K562 (cell line): ENCODE results near the gene PKHD1. TPM values are rescaled to one million over a fixed set of nuclear protein-coding genes. Genes with fewer than 3 reads are reported as not detected.

Experiments used
- ATAC-seq: fragments of 200-7000 bp; cut with Tn5 transposase; 3 replicates; pipeline ENCODE4 v1.9.1; 2020; ENCODE audit warnings: moderate library complexity
- BruUV-seq: library from RNA; stranded (reverse); fragments of 400-500 nt; replicated peaks from 2 replicates; lab custom pipeline; 2021; lab: Mats Ljungman, UMichigan
- CTCF ChIA-PET: fragments of 300-600 bp; formaldehyde crosslinking; extraction: SDS; loops from one replicate; lab custom pipeline; 2021; ENCODE audit warnings: low intra/inter-chr PET ratio; lab: Yijun Ruan, JAX
- POLR2A ChIA-PET: fragments of 300-600, 350-650 bp; sonication (Branson Sonifier 250); formaldehyde crosslinking; extraction: SDS; loops from one replicate; lab custom pipeline; 2021; ENCODE audit warnings: antibody characterized with exemption, inconsistent platforms; lab: Yijun Ruan, JAX
- DNase-seq, 4 experiments: peaks; one replicate each; pipeline versions ENCODE4 v3.0.0 to v3.0.0-alpha.2; 2011 to 2018; ENCODE audit warnings: low spot score in 3 of 4, mixed read lengths in 3 of 4; ENCODE audit errors: extremely low read depth in 1 of 4
- FAIRE-seq: peaks from 2 replicates; lab custom pipeline; 2011; peaks lifted over from hg19 to GRCh38; lab: Jason Lieb, UNC
- H2AFZ ChIP-seq: 2 replicates; pipeline ENCODE4 v1.6.0; 2011; ENCODE audit warnings: low read depth, low read length, control low read depth, inconsistent platforms
- H3K27ac ChIP-seq: fragments of 200-600 bp; 3 replicates; pipeline ENCODE4 v1.8.0; 2011; ENCODE audit warnings: low read depth, mild to moderate bottlenecking, control low read depth, inconsistent platforms, low read length, moderate library complexity, mixed read lengths; ENCODE audit errors: extremely low read depth
- H3K27me3 ChIP-seq, 2 experiments: fragments of 300-600 bp in 1 of 2; 2 replicates in 1 of 2; 3 replicates in 1 of 2; pipeline versions ENCODE4 v1.6.0 to v1.8.0; 2011; ENCODE audit warnings: inconsistent platforms in 2 of 2, low read length in 2 of 2, mild to moderate bottlenecking in 1 of 2, mixed read lengths in 1 of 2, moderate library complexity in 1 of 2; ENCODE audit not compliant: control insufficient read depth in 2 of 2, insufficient read depth in 2 of 2
- H3K36me3 ChIP-seq: fragments of 300-600 bp; 3 replicates; pipeline ENCODE4 v1.8.0; 2011; ENCODE audit warnings: mild to moderate bottlenecking, low read length, inconsistent platforms; ENCODE audit not compliant: control insufficient read depth, insufficient read depth
- H3K4me1 ChIP-seq, 2 experiments: fragments of 200-600 bp in 1 of 2; replicated peaks in 1 of 2; 2 replicates in 1 of 2; 3 replicates in 1 of 2; pipeline versions ENCODE4 v1.5.1 to v1.8.0; 2011; ENCODE audit warnings: inconsistent platforms in 2 of 2, low read length in 2 of 2, mild to moderate bottlenecking in 1 of 2, mixed read lengths in 1 of 2, moderate library complexity in 1 of 2; ENCODE audit not compliant: control insufficient read depth in 2 of 2, insufficient read depth in 2 of 2
- H3K4me2 ChIP-seq: 2 replicates; pipeline ENCODE4 v1.6.1; 2011; ENCODE audit warnings: low read length, control low read depth, inconsistent platforms, mixed read lengths; ENCODE audit not compliant: insufficient read depth
- H3K4me3 ChIP-seq: fragments of 200-600 bp; sonication (generic), shearing (Covaris generic); 2 replicates; pipeline ENCODE4 v1.5.1; 2016; ENCODE audit warnings: control low read depth, inconsistent platforms
- H3K79me2 ChIP-seq: fragments of 200-600 bp; 3 replicates; pipeline ENCODE4 v1.8.0; 2011; ENCODE audit warnings: low read length, inconsistent platforms; ENCODE audit not compliant: control insufficient read depth, insufficient read depth
- H3K9ac ChIP-seq, 2 experiments: 2 replicates each; pipeline versions ENCODE4 v1.6.0 to v1.6.1; 2011; ENCODE audit warnings: low read depth in 2 of 2, low read length in 2 of 2, control low read depth in 1 of 2, inconsistent platforms in 1 of 2, mild to moderate bottlenecking in 1 of 2, mixed read lengths in 1 of 2; ENCODE audit not compliant: insufficient read depth in 1 of 2
- H3K9me1 ChIP-seq: one replicate; pipeline ENCODE4 v1.6.0; 2011; ENCODE audit warnings: inconsistent platforms, mild to moderate bottlenecking, low read length, moderate library complexity; ENCODE audit not compliant: control insufficient read depth, insufficient read depth
- H3K9me3 ChIP-seq: replicated peaks from 2 replicates; pipeline ENCODE4 v1.5.1; 2011; ENCODE audit warnings: low read depth, low read length, inconsistent platforms; ENCODE audit not compliant: control insufficient read depth, insufficient read depth
- H4K20me1 ChIP-seq: replicated peaks from 2 replicates; pipeline ENCODE4 v1.6.1; 2011; ENCODE audit warnings: low read length, inconsistent platforms, mixed read lengths; ENCODE audit not compliant: control insufficient read depth, insufficient read depth
- ARID3B ChIP-seq: fragments of 250-450 bp; sonication (Bioruptor Pico); IDR thresholded peaks from 2 replicates; pipeline ENCODE4 v1.4.0; 2020; ENCODE audit warnings: borderline replicate concordance
- CBFA2T3 ChIP-seq: fragments of 450-650 bp; IDR thresholded peaks from 2 replicates; pipeline ENCODE4 v1.6.1; 2017
- ETV1 ChIP-seq: fragments of 450-650 bp; conservative IDR thresholded peaks from 2 replicates; pipeline ENCODE4 v1.6.1; 2016; ENCODE audit warnings: missing genetic modification characterization, control low read depth, low read depth, missing compliant biosample characterization
- KDM4B ChIP-seq, 2 experiments: fragments of 450-650 bp in 1 of 2; sonication (generic) in 1 of 2; IDR thresholded peaks; 2 replicates each; pipeline ENCODE4 v1.6.1; 2016 to 2017; ENCODE audit warnings: borderline replicate concordance in 2 of 2, antibody characterized with exemption in 1 of 2, low read depth in 1 of 2, mild to moderate bottlenecking in 1 of 2
- MIER1 ChIP-seq: fragments of 450-650 bp; IDR thresholded peaks from 2 replicates; pipeline ENCODE4 v1.6.1; 2016; ENCODE audit warnings: antibody characterized with exemption, mild to moderate bottlenecking, low read depth
- NR3C1 ChIP-seq: sonication (generic); formaldehyde crosslinking; IDR thresholded peaks from 2 replicates; pipeline ENCODE4 v1.8.1; 2022; ENCODE audit warnings: missing genetic modification reagents
- RAD51 ChIP-seq: fragments of 450-650 bp; IDR thresholded peaks from 2 replicates; pipeline ENCODE4 v1.7.1; 2016; ENCODE audit warnings: low read depth, mild to moderate bottlenecking, borderline replicate concordance
- RBBP5 ChIP-seq: fragments of 200-600 bp; sonication (generic); IDR thresholded peaks from 2 replicates; pipeline ENCODE4 v1.6.1; 2012; ENCODE audit warnings: borderline replicate concordance, mild to moderate bottlenecking, low read length, control low read depth, inconsistent platforms; ENCODE audit not compliant: insufficient read depth, poor library complexity, severe bottlenecking
- SMC3 ChIP-seq: conservative IDR thresholded peaks from 2 replicates; pipeline ENCODE4 v1.6.1; 2011; ENCODE audit warnings: low read depth, low read length, improper control_type of control experiment; ENCODE audit not compliant: insufficient read depth
- SOX6 ChIP-seq: fragments of 450-650 bp; IDR thresholded peaks from 2 replicates; pipeline ENCODE4 v1.6.1; 2014; ENCODE audit warnings: mild to moderate bottlenecking
- TAL1 ChIP-seq: fragments of 450-650 bp; IDR thresholded peaks from 2 replicates; pipeline ENCODE4 v1.6.1; 2016; ENCODE audit warnings: mild to moderate bottlenecking
- XRCC5 ChIP-seq: fragments of 200-400 bp; formaldehyde crosslinking; IDR thresholded peaks from 2 replicates; pipeline ENCODE4 v1.6.1; 2017; ENCODE audit warnings: low read depth, mild to moderate bottlenecking, low read length
- in situ Hi-C: fragments of 300-500 bp; cut with MboI; formaldehyde crosslinking; loops from 4 replicates; pipeline ENCODE4 v1.15.0; 2018; ENCODE audit warnings: inconsistent platforms, mixed read lengths
- intact Hi-C: fragments of 100-400 bp; cut with micrococcal nuclease; formaldehyde crosslinking; loops from 2 replicates; pipeline ENCODE4 v1.14.2; 2022
- polyA plus RNA-seq, 8 experiments: library from polyadenylated mRNA; depleted of rRNA in 4 of 8; stranded (reverse) in 5 of 8; unstranded in 3 of 8; fragments of >200 nt; fragmentation: Nextera tagmentation in 2 of 8; fragmentation: Illumina TruSeq in 1 of 8; extraction: Ambion mirVana in 2 of 8; extraction: Trizol in 1 of 8; gene quantifications; 2 replicates each; pipeline versions ENCODE4 v1.2.1 to v1.2.3, GENCODE V29; 2011 to 2014; ENCODE audit warnings: inconsistent platforms in 1 of 8, missing spikeins in 1 of 8
- total RNA-seq, 7 experiments: library from RNA; depleted of rRNA in 6 of 7; stranded (reverse); fragments of >200 nt in 6 of 7; fragmentation: Illumina TruSeq in 2 of 7; extraction: Trizol in 2 of 7; gene quantifications; 2 replicates each; pipeline versions ENCODE4 v1.2.1 to v1.2.3, GENCODE V29; 2011 to 2021; ENCODE audit warnings: low replicate concordance in 1 of 7
- TF ChIP-seq, protein P1 (sequence below): sonication (generic); formaldehyde crosslinking; IDR thresholded peaks from 2 replicates; pipeline ENCODE4 v1.8.0; 2022; ENCODE audit warnings: mild to moderate bottlenecking, missing genetic modification reagents
- TF ChIP-seq, protein P2 (sequence below): fragments of 250-450 bp; sonication (Bioruptor Pico); IDR thresholded peaks from 2 replicates; pipeline ENCODE4 v1.5.0; 2022; ENCODE audit warnings: mild to moderate bottlenecking

PKHD1 gene
- total and polyA plus RNA-seq, 9 of the 15 experiments (the other 6 are each of a cell fraction or from before 2014, with no cell fraction given), result 0.01 to 0.04 (median 0.01) TPM; not detected in 6

DNA sequence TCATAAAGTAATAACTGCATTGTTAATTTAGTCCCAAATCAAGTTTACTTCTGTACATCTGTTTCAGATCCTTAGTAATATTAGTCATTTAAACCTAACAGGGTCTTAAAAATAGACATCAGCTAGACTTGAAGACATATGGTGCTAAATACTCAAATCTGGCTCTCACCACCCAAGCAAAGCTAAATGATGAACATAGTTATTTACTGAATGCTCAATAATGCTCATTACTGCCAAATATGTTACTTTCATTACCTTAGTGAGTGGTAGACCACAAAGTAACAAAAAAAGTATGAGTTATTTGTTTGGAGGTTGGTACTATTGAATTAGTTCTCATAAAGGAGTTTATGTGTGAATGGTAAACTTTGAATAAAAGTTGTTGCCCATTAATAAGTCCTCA, 502.1 kb downstream of the PKHD1 start:
- intact Hi-C loops, result no loop called here
- no peaks in the 10 kb centered on the region for H3K36me3 ChIP-seq
- no peak overlapping the region for H3K4me3 ChIP-seq
- CTCF ChIA-PET, result no interaction called here
- H3K9me1 ChIP-seq, result no peaks in the 10 kb centered on the region
- H2AFZ ChIP-seq, result no peak overlapping the region
- no peak for ATAC-seq
- no peaks in the 10 kb centered on the region for H3K9me3 ChIP-seq
- no peak overlapping the region for H3K4me2 ChIP-seq
- no peaks in the 10 kb centered on the region for H4K20me1 ChIP-seq
- no peak overlapping the region for H3K27ac ChIP-seq
- POLR2A ChIA-PET, result no interaction called here
- H3K4me1 ChIP-seq, result no peaks in the 10 kb centered on the region
- DNase-seq, result no peak
- in situ Hi-C loops, result no loop called here
- H3K79me2 ChIP-seq, result no peaks in the 10 kb centered on the region
- FAIRE-seq, result no peak
- no peak overlapping the region for H3K9ac ChIP-seq
- no TSS peak for BruUV-seq
- TF ChIP-seq ETV1 (tag) (no peak), CBFA2T3 (no peak), KDM4B (IDR thresholded peaks at IDR 0.05; ENCODE audit: borderline replicate concordance in 2 of 2, low read depth in 1 of 2) (no peak), XRCC5 (no peak), MIER1 (no peak), SMC3 (no peak), RAD51 (no peak), TAL1 (no peak), NR3C1 (CRISPR knock-in tag) (no peak), SOX6 (no peak), ARID3B (CRISPR knock-in tag) (no peak), RBBP5 (no peak)
- TF ChIP-seq, protein P1, sequence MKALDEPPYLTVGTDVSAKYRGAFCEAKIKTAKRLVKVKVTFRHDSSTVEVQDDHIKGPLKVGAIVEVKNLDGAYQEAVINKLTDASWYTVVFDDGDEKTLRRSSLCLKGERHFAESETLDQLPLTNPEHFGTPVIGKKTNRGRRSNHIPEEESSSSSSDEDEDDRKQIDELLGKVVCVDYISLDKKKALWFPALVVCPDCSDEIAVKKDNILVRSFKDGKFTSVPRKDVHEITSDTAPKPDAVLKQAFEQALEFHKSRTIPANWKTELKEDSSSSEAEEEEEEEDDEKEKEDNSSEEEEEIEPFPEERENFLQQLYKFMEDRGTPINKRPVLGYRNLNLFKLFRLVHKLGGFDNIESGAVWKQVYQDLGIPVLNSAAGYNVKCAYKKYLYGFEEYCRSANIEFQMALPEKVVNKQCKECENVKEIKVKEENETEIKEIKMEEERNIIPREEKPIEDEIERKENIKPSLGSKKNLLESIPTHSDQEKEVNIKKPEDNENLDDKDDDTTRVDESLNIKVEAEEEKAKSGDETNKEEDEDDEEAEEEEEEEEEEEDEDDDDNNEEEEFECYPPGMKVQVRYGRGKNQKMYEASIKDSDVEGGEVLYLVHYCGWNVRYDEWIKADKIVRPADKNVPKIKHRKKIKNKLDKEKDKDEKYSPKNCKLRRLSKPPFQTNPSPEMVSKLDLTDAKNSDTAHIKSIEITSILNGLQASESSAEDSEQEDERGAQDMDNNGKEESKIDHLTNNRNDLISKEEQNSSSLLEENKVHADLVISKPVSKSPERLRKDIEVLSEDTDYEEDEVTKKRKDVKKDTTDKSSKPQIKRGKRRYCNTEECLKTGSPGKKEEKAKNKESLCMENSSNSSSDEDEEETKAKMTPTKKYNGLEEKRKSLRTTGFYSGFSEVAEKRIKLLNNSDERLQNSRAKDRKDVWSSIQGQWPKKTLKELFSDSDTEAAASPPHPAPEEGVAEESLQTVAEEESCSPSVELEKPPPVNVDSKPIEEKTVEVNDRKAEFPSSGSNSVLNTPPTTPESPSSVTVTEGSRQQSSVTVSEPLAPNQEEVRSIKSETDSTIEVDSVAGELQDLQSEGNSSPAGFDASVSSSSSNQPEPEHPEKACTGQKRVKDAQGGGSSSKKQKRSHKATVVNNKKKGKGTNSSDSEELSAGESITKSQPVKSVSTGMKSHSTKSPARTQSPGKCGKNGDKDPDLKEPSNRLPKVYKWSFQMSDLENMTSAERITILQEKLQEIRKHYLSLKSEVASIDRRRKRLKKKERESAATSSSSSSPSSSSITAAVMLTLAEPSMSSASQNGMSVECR (CRISPR knock-in tag), result no peak
- TF ChIP-seq, protein P2, sequence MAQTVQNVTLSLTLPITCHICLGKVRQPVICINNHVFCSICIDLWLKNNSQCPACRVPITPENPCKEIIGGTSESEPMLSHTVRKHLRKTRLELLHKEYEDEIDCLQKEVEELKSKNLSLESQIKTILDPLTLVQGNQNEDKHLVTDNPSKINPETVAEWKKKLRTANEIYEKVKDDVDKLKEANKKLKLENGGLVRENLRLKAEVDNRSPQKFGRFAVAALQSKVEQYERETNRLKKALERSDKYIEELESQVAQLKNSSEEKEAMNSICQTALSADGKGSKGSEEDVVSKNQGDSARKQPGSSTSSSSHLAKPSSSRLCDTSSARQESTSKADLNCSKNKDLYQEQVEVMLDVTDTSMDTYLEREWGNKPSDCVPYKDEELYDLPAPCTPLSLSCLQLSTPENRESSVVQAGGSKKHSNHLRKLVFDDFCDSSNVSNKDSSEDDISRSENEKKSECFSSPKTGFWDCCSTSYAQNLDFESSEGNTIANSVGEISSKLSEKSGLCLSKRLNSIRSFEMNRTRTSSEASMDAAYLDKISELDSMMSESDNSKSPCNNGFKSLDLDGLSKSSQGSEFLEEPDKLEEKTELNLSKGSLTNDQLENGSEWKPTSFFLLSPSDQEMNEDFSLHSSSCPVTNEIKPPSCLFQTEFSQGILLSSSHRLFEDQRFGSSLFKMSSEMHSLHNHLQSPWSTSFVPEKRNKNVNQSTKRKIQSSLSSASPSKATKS (CRISPR knock-in tag), result no peak
- H3K27me3 ChIP-seq, result no peaks in the 10 kb centered on the region
